GM19043 (cell line): ENCODE data around the gene ATP6AP1.

Experiments
- ATAC-seq: cut with Tn5 transposase; IDR thresholded peaks from one replicate; pipeline ENCODE4 v1.9.1; 2021; ENCODE audit warnings: low read depth; ENCODE audit not compliant: unreplicated experiment

Gene ATP6AP1

GRCh38 chrX:154485150-154486051 lies 56.9 kb downstream of the ATP6AP1 start:
- ATAC-seq = no peak

DNA sequence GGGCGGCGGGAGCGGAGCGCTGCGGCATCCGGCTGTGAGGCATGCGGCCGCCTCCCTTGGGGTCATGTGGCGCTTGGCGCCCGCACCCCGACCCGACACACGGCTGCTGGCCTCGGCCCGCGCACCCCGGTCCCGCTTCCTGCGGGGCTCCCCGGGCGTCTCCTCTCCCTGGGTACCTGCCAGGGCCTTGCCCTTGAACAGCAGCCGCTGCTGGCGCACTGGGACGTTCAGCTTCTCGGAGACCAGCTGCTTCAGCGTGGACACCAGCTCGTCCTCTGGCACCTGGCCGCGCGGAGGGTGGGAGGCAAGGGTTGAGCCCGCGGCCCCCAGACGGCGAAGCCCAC lies 57.5 kb downstream of the ATP6AP1 start:
- ATAC-seq = no peak
